GM12892 (cell line): ENCODE results near the gene WDR6.

Source experiments
- DNase-seq: peaks from one replicate; pipeline ENCODE4 v3.0.0; 2011; ENCODE audit not compliant: insufficient read length
- FAIRE-seq: peaks from 2 replicates; lab custom pipeline; 2011; peaks lifted over from hg19 to GRCh38; lab: Jason Lieb, UNC
- POLR2A ChIP-seq: IDR thresholded peaks from 2 replicates; pipeline ENCODE4 v1.6.1; 2011; ENCODE audit warnings: low read depth, low read length, control low read depth
- POLR2AphosphoS5 ChIP-seq: IDR thresholded peaks from 2 replicates; pipeline ENCODE4 v1.6.1; 2011; ENCODE audit warnings: low read depth, low read length, control low read depth
- TAF1 ChIP-seq: IDR thresholded peaks from 2 replicates; pipeline ENCODE4 v1.6.1; 2011; ENCODE audit warnings: low read depth, mild to moderate bottlenecking, control low read depth, low read length, borderline replicate concordance

Gene WDR6

DNA sequence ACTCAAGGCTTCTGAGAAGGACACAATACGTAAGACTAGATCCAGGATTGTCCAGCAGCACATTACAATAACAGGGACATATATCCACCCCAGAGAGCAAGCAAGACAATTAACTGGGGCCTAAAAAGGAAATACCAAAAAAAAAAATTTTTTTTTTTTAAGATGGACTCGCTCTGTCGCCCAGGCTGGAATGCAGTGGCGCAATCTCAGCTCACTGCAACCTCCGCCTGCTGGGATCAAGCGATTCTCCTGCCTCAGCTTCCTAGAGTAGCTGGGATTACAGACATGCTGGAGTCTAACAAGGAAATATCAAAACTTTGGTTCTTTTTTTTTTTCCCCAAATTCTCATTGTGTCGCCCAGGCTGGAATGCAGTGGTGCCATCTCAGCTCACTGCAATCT is 50.8 kb downstream of the WDR6 start:
- no peak for FAIRE-seq
- no peak for DNase-seq

More for the DNA sequence above, 50.8 kb downstream of the WDR6 start:
- no peak for TF ChIP-seq TAF1
- no peak for TF ChIP-seq POLR2A
- TF ChIP-seq POLR2AphosphoS5: no peak
